Mesothelial cell of epicardium (in vitro differentiated cells): ENCODE data around the gene BBIP1. TPM values are rescaled to one million over a fixed set of nuclear protein-coding genes. Genes with fewer than 3 reads are reported as not detected.
"Not testable (repeated sequence)": the region's sequence is repeated elsewhere in the genome, so short reads cannot be mapped to it uniquely, and the experiment has no call there.

ENCODE experiments used
- DNase-seq, 2 experiments: peaks; one replicate each; pipeline ENCODE4 v3.0.0; 2021; ENCODE audit warnings: low spot score in 2 of 2; ENCODE audit not compliant: unreplicated experiment in 2 of 2
- H3K27ac Mint-ChIP-seq: 2 replicates; pipeline ENCODE4 v1.8.0; 2021; ENCODE audit warnings: mixed read lengths
- H3K27me3 Mint-ChIP-seq: 2 replicates; pipeline ENCODE4 v1.8.0; 2021; ENCODE audit warnings: low read depth, mixed read lengths
- H3K36me3 Mint-ChIP-seq: 2 replicates; pipeline ENCODE4 v1.8.0; 2021; ENCODE audit warnings: mixed read lengths
- H3K4me1 Mint-ChIP-seq: 2 replicates; pipeline ENCODE4 v1.8.0; 2021; ENCODE audit warnings: mixed read lengths
- H3K4me3 Mint-ChIP-seq: 2 replicates; pipeline ENCODE4 v1.8.0; 2021; ENCODE audit warnings: mild to moderate bottlenecking, moderate library complexity, mixed read lengths
- H3K9me3 Mint-ChIP-seq: 2 replicates; pipeline ENCODE4 v1.8.0; 2021; ENCODE audit warnings: mixed read lengths
- CTCF ChIP-seq: fragments of 200-600 bp; sonication (generic); IDR thresholded peaks from one replicate; pipeline ENCODE4 v1.5.0; 2021; ENCODE audit warnings: antibody characterized with exemption; ENCODE audit not compliant: unreplicated experiment
- total RNA-seq: library from RNA; stranded (reverse); gene quantifications from 3 replicates; pipeline ENCODE4 v1.2.1, GENCODE V29; 2021

Gene BBIP1
- total RNA-seq, 1 donor from 2014 or later: 16.3 TPM

DNA sequence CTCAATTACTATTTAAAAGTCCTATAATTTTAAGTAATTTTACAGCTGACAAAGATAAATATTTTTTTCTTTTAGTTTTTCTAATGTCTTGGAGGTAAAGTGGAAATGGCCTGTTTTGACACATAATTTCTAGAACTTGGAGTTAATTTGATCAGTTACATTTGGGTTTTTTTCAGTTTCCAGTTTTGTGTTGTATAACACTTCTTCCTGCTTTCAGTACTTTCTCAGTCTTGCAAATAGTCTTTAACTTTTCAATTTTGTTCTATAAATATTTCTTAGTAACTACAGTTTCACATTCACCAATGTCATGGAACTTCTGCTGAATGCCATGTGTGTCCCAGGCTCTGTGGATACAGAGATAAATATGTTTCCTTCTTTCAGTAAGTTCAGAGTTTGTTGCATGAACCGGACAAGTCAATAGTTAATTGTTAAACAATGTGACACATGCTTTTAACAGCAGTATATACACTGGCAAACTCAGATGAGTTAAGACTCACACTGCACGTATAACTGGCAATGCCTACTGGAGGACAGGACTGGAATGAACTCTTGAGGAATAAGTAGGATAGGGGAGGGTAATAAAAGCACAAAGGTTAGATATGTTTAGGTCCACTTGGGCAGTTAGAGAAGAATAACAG, 5.0 kb upstream of the BBIP1 start:
- no peak for DNase-seq
- Mint-ChIP-seq H3K27ac (no peak overlapping the region), H3K36me3 (no peaks in the 10 kb centered on the region), H3K27me3 (no peaks in the 10 kb centered on the region), H3K4me3 (no peak overlapping the region), H3K4me1 (peaks cover 21% of the 10 kb centered on the region), H3K9me3 (no peaks in the 10 kb centered on the region)
- no peak for TF ChIP-seq CTCF

GRCh38 chr10:110919971-110920881, 1.2 kb upstream of the BBIP1 start:
- peak overlapping the region; percentile 84 for H3K27ac Mint-ChIP-seq
- peak; percentile 33 to 47 for DNase-seq
- TF ChIP-seq CTCF: no peak
- no peaks in the 10 kb centered on the region for H3K9me3 Mint-ChIP-seq
- H3K27me3 Mint-ChIP-seq: no peaks in the 10 kb centered on the region
- peak overlapping the region; percentile 78 for H3K4me3 Mint-ChIP-seq
- H3K36me3 Mint-ChIP-seq: no peaks in the 10 kb centered on the region
- H3K4me1 Mint-ChIP-seq: peaks cover 42% of the 10 kb centered on the region

- Mint-ChIP-seq H3K27me3 (no peaks in the 10 kb centered on the region), H3K4me1 (peaks cover 42% of the 10 kb centered on the region), H3K27ac (peak within 1 kb of the TSS; percentile 100), H3K9me3 (no peaks in the 10 kb centered on the region), H3K4me3 (peak within 1 kb of the TSS; percentile 99), H3K36me3 (no peaks in the 10 kb centered on the region)
- TF ChIP-seq CTCF: no peak
- peak; percentile 82 to 97 for DNase-seq
These were observed 460 bp upstream of the BBIP1 start, which contains the start of gene SHOC2 for GRCh38 chr10:110919349-110919931. Gene SHOC2 (plus strand): TSS chr10:110919604. CDS start chr10:110964359, 44,755 bp downstream.

DNA sequence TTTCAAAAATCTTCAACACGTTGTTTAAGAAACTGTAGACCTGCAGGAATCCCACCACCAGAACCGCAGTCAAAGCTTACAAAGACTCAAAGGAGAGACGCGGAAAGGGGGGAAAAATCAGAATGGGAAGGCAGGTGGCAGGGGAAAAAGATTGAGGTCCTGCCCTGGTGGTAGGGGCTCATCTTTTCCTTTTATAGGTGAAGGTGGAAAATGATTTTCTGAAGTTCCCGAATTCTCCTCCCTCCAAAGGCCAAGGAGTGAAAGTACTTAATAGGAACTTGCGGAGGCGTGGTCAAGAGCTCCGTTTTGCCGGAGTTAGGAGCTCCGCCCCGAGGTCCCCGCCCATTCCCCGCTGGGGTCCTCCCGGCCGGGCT, 724 bp downstream of the BBIP1 start:
- Mint-ChIP-seq H3K4me3 (peak overlapping the region; percentile 99), H3K27me3 (no peaks in the 10 kb centered on the region), H3K4me1 (peaks cover 34% of the 10 kb centered on the region), H3K27ac (peak overlapping the region; percentile 100), H3K36me3 (no peaks in the 10 kb centered on the region), H3K9me3 (no peaks in the 10 kb centered on the region)
- TF ChIP-seq CTCF: no peak
- peak; percentile 82 to 92 for DNase-seq

- Mint-ChIP-seq H3K9me3 (no peaks in the 10 kb centered on the region), H3K27ac (peak overlapping the region; percentile 50), H3K36me3 (no peaks in the 10 kb centered on the region), H3K4me3 (no peak overlapping the region), H3K4me1 (peaks cover 29% of the 10 kb centered on the region), H3K27me3 (no peaks in the 10 kb centered on the region)
- TF ChIP-seq CTCF: no peak
- DNase-seq: no peak
These were observed 2.2 kb downstream of the BBIP1 start for GRCh38 chr10:110916554-110917346.

DNA sequence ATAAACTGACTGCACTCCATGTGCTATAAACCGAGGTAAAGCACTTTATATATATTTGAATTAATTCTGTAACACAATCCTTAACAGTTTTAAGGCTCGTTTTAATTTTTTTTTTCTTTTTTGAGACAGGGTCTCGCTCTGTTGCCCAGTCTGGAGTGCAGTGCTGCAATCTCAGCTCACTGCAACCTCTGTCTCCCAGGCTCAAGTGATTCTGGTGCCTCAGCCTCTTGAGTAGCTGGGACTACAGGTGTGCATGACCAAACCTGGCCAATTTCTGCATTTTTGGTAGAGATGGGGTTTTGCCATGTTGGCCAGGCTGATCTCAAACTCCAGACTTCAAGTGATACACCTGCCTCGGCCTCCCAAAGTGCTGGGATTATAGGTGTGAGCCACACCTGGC, 3.4 kb downstream of the BBIP1 start:
- peaks cover 23% of the 10 kb centered on the region for H3K4me1 Mint-ChIP-seq
- DNase-seq, H3K4me3 Mint-ChIP-seq, H3K27ac Mint-ChIP-seq, H3K9me3 Mint-ChIP-seq, H3K27me3 Mint-ChIP-seq, H3K36me3 Mint-ChIP-seq: not testable (repeated sequence)
